ENCODE results near the gene C19orf85.

DNA sequence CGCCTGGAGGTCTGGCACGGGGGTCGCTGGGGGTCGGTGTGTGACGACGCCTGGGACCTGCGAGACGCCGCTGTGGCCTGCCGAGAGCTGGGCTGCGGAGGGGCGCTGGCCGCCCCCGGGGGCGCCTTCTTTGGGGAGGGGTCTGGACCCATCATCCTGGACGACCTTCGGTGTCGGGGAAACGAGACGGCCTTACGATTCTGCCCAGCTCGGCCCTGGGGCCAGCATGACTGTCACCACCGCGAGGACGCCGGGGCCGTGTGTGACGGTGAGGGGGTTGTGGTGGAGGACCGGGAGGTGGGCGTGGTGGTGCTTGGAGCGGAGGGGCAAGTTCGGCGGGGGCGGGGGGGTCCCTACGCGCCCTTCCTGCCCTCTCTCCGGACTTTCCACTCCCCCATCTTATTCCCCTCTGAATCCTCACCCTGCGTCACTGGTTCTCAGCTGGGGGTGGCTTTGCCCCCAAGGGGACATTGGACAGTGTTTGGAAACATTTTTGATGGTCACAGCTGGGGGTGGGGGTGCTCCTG is 29.2 kb upstream of the C19orf85 start:
- TF ChIP-seq CTCF (IDR thresholded peaks at IDR 0.05), result no peak
- TF ChIP-seq, protein P1, sequence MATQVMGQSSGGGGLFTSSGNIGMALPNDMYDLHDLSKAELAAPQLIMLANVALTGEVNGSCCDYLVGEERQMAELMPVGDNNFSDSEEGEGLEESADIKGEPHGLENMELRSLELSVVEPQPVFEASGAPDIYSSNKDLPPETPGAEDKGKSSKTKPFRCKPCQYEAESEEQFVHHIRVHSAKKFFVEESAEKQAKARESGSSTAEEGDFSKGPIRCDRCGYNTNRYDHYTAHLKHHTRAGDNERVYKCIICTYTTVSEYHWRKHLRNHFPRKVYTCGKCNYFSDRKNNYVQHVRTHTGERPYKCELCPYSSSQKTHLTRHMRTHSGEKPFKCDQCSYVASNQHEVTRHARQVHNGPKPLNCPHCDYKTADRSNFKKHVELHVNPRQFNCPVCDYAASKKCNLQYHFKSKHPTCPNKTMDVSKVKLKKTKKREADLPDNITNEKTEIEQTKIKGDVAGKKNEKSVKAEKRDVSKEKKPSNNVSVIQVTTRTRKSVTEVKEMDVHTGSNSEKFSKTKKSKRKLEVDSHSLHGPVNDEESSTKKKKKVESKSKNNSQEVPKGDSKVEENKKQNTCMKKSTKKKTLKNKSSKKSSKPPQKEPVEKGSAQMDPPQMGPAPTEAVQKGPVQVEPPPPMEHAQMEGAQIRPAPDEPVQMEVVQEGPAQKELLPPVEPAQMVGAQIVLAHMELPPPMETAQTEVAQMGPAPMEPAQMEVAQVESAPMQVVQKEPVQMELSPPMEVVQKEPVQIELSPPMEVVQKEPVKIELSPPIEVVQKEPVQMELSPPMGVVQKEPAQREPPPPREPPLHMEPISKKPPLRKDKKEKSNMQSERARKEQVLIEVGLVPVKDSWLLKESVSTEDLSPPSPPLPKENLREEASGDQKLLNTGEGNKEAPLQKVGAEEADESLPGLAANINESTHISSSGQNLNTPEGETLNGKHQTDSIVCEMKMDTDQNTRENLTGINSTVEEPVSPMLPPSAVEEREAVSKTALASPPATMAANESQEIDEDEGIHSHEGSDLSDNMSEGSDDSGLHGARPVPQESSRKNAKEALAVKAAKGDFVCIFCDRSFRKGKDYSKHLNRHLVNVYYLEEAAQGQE (IDR thresholded peaks at IDR 0.05; ENCODE audit: insufficient read depth in 1 of 2, low read depth in 2 of 2, low read length in 1 of 2), result no peak
